SK-N-MC (cell line): Measurements from ENCODE around the gene ZSWIM8.

Source experiments
- DNase-seq: peaks from one replicate; pipeline ENCODE4 v3.0.0-alpha.2; 2011; ENCODE audit warnings: low read depth, low spot score
- H3K27ac ChIP-seq: fragments of 200-600 bp; sonication (generic); 2 replicates; pipeline ENCODE4 v1.5.1; 2016; ENCODE audit warnings: mixed run types
- H3K36me3 ChIP-seq: fragments of 200-600 bp; sonication (generic); 2 replicates; pipeline ENCODE4 v1.6.1; 2017; ENCODE audit warnings: antibody characterized with exemption, low read length, mixed read lengths; ENCODE audit not compliant: insufficient read depth
- H3K4me3 ChIP-seq: fragments of 200-600 bp; sonication (generic); 2 replicates; pipeline ENCODE4 v1.5.1; 2016
- H3K9ac ChIP-seq: fragments of 200-600 bp; sonication (generic); 2 replicates; pipeline ENCODE4 v1.8.0; 2017; ENCODE audit warnings: mixed run types, mixed read lengths; ENCODE audit not compliant: insufficient read length
- H3K9me3 ChIP-seq: fragments of 200-600 bp; sonication (generic); 2 replicates; pipeline ENCODE4 v1.6.1; 2017; ENCODE audit warnings: low read depth, mild to moderate bottlenecking, antibody characterized with exemption, low read length, moderate library complexity, mixed read lengths
- EZH2 ChIP-seq: fragments of 200-600 bp; sonication (generic); IDR thresholded peaks from one replicate; pipeline ENCODE4 v1.6.1; 2017; ENCODE audit warnings: antibody characterized with exemption
- FOXP2 ChIP-seq: optimal IDR thresholded peaks from 2 replicates; pipeline ENCODE3; 2011; ENCODE audit warnings: mild to moderate bottlenecking, moderate library complexity; ENCODE audit not compliant: insufficient read depth; ENCODE audit errors: extremely low read length, control extremely low read depth
- POLR2AphosphoS5 ChIP-seq: IDR thresholded peaks from 2 replicates; pipeline ENCODE4 v1.6.1; 2012; ENCODE audit warnings: mild to moderate bottlenecking, low read depth, low read length, borderline replicate concordance

Gene ZSWIM8

GRCh38 chr10:73814276-73814895, 29.0 kb downstream of the ZSWIM8 start:
- TF ChIP-seq FOXP2 (no peak), EZH2 (no peak), POLR2AphosphoS5 (no peak)
- DNase-seq, result no peak
- H3K4me3 ChIP-seq, result no peak overlapping the region
- H3K27ac ChIP-seq, result no peak overlapping the region
- no peaks in the 10 kb centered on the region for H3K36me3 ChIP-seq
- H3K9me3 ChIP-seq, result no peaks in the 10 kb centered on the region
- H3K9ac ChIP-seq, result no peak overlapping the region

GRCh38 chr10:73814896-73815718, 29.7 kb downstream of the ZSWIM8 start:
- DNase-seq, result no peak
- Histone ChIP-seq H3K4me3 (no peak overlapping the region), H3K9ac (no peak overlapping the region), H3K9me3 (no peaks in the 10 kb centered on the region), H3K27ac (peak overlapping the region; percentile 77; the same call in 1 of the 2 replicates), H3K36me3 (no peaks in the 10 kb centered on the region)
- no peak for TF ChIP-seq FOXP2
- TF ChIP-seq EZH2, result no peak
- no peak for TF ChIP-seq POLR2AphosphoS5

GRCh38 chr10:73815719-73816030, 30.3 kb downstream of the ZSWIM8 start:
- Histone ChIP-seq H3K4me3 (no peak overlapping the region), H3K9ac (no peak overlapping the region), H3K9me3 (no peaks in the 10 kb centered on the region), H3K27ac (peak overlapping the region; percentile 77), H3K36me3 (no peaks in the 10 kb centered on the region)
- TF ChIP-seq FOXP2 (no peak), POLR2AphosphoS5 (no peak)
- DNase-seq, result no peak

- Histone ChIP-seq H3K4me3 (no peak overlapping the region), H3K9me3 (no peaks in the 10 kb centered on the region), H3K9ac (no peak overlapping the region), H3K36me3 (no peaks in the 10 kb centered on the region), H3K27ac (no peak overlapping the region)
- no peak for TF ChIP-seq EZH2
- DNase-seq, result no peak
Observed at GRCh38 chr10:73816917-73817729, 31.7 kb downstream of the ZSWIM8 start.

GRCh38 chr10:73817826-73818225, 32.4 kb downstream of the ZSWIM8 start:
- no peak for DNase-seq
- Histone ChIP-seq H3K9ac (no peak overlapping the region), H3K9me3 (no peaks in the 10 kb centered on the region), H3K27ac (no peak overlapping the region), H3K4me3 (no peak overlapping the region), H3K36me3 (no peaks in the 10 kb centered on the region)
- TF ChIP-seq POLR2AphosphoS5 (no peak), FOXP2 (no peak), EZH2 (no peak)

- no peak for TF ChIP-seq EZH2
- TF ChIP-seq POLR2AphosphoS5, result no peak
- no peak for TF ChIP-seq FOXP2
- H3K4me3 ChIP-seq, result no peak overlapping the region
- H3K36me3 ChIP-seq, result no peaks in the 10 kb centered on the region
- no peaks in the 10 kb centered on the region for H3K9me3 ChIP-seq
- no peak overlapping the region for H3K27ac ChIP-seq
- no peak overlapping the region for H3K9ac ChIP-seq
- no peak for DNase-seq
Observed at GRCh38 chr10:73818402-73818801, 33.0 kb downstream of the ZSWIM8 start.

- Histone ChIP-seq H3K9ac (no peak overlapping the region), H3K9me3 (no peaks in the 10 kb centered on the region), H3K4me3 (no peak overlapping the region), H3K27ac (no peak overlapping the region), H3K36me3 (no peaks in the 10 kb centered on the region)
- DNase-seq, result no peak
- TF ChIP-seq FOXP2 (no peak), EZH2 (no peak), POLR2AphosphoS5 (no peak)
Observed at GRCh38 chr10:73819081-73819480, 33.7 kb downstream of the ZSWIM8 start.

- Histone ChIP-seq H3K4me3 (no peak overlapping the region), H3K9ac (no peak overlapping the region), H3K9me3 (no peaks in the 10 kb centered on the region), H3K27ac (no peak overlapping the region), H3K36me3 (no peaks in the 10 kb centered on the region)
- no peak for DNase-seq
- TF ChIP-seq POLR2AphosphoS5 (no peak), FOXP2 (no peak), EZH2 (no peak)
Observed at GRCh38 chr10:73819513-73820093, 34.2 kb downstream of the ZSWIM8 start.
